ENCODE results near the gene BLVRB. TPM values are rescaled to one million over a fixed set of nuclear protein-coding genes. Genes with fewer than 3 reads are reported as not detected.
A peak's percentile ranks its signal among the peaks of the same experiment; 100 is the strongest.

Gene BLVRB
- total RNA-seq, 4 donors from 2014 or later = 51.5 to 206 (median 115) TPM

- Histone ChIP-seq H3K9me3 (no peaks in the 10 kb centered on the region), H3K4me3 (no peak overlapping the region), H3K27me3 (no peaks in the 10 kb centered on the region), H3K36me3 (no peaks in the 10 kb centered on the region), H3K27ac (peak overlapping the region; percentile 72 to 79), H3K4me1 (peaks cover 0 to 13% of the 10 kb centered on the region in 2 donors)
- TF ChIP-seq POLR2A (IDR thresholded peaks at IDR 0.05) = no peak
- no peak for TF ChIP-seq CTCF (IDR thresholded peaks at IDR 0.05)
- intact Hi-C loops (cut with DNase I; ENCODE audit: low total_unique reads) = no loop called here
- DNase-seq = no peak
These were observed 47.9 kb downstream of the BLVRB start for GRCh38 chr19:40417643-40417981.

- no peaks in the 10 kb centered on the region for H3K36me3 ChIP-seq
- peak in 1 of 2 donors; percentile 36 for TF ChIP-seq POLR2A (IDR thresholded peaks at IDR 0.05)
- TF ChIP-seq CTCF (IDR thresholded peaks at IDR 0.05) = no peak
- H3K4me1 ChIP-seq = peaks cover 0 to 7% of the 10 kb centered on the region in 2 donors
- H3K9me3 ChIP-seq = no peaks in the 10 kb centered on the region
- H3K27ac ChIP-seq = peak overlapping the region; percentile 72 to 79
- H3K4me3 ChIP-seq = no peak overlapping the region
- H3K27me3 ChIP-seq = no peaks in the 10 kb centered on the region
- intact Hi-C loops (cut with DNase I; ENCODE audit: low total_unique reads) = no loop called here
- no peak for DNase-seq
These were observed 48.5 kb downstream of the BLVRB start for GRCh38 chr19:40416918-40417642.

GRCh38 chr19:40415768-40416167 lies 49.8 kb downstream of the BLVRB start:
- DNase-seq = no peak
- H3K9me3 ChIP-seq = no peaks in the 10 kb centered on the region
- H3K4me1 ChIP-seq = no peaks in the 10 kb centered on the region
- H3K27me3 ChIP-seq = no peaks in the 10 kb centered on the region
- TF ChIP-seq POLR2A (IDR thresholded peaks at IDR 0.05) (no peak), CTCF (IDR thresholded peaks at IDR 0.05) (no peak)
- H3K27ac ChIP-seq = no peak overlapping the region
- intact Hi-C loops (cut with DNase I; ENCODE audit: low total_unique reads) = no loop called here
- H3K4me3 ChIP-seq = no peak overlapping the region
- H3K36me3 ChIP-seq = no peaks in the 10 kb centered on the region

GRCh38 chr19:40414542-40415535 lies 50.7 kb downstream of the BLVRB start:
- Histone ChIP-seq H3K4me3 (no peak overlapping the region), H3K27ac (no peak overlapping the region), H3K4me1 (no peaks in the 10 kb centered on the region), H3K9me3 (no peaks in the 10 kb centered on the region), H3K27me3 (no peaks in the 10 kb centered on the region), H3K36me3 (no peaks in the 10 kb centered on the region)
- DNase-seq = no peak
- TF ChIP-seq POLR2A (IDR thresholded peaks at IDR 0.05) = no peak
- no peak for TF ChIP-seq CTCF (IDR thresholded peaks at IDR 0.05)
- intact Hi-C loops (cut with DNase I; ENCODE audit: low total_unique reads) = no loop called here

All from uterus (tissue), 4 donors.